Psoas muscle (tissue), 8 donors: ENCODE results near the gene KCTD21. TPM values are rescaled to one million over a fixed set of nuclear protein-coding genes. Genes with fewer than 3 reads are reported as not detected.

Experiments used
- ATAC-seq, 4 donors: fragments of 200-7000 bp; cut with Tn5 transposase; one replicate each; pipeline ENCODE4 v1.9.1; 2020; ENCODE audit warnings: moderate library complexity in 3 of 4, mild to moderate bottlenecking in 2 of 4
- DNase-seq, 2 donors: peaks; one replicate each; pipeline ENCODE4 v3.0.0-alpha.2; 2020
- H3K27ac ChIP-seq: fragments of 200-600 bp; one replicate; pipeline ENCODE4 v1.8.0; 2022
- H3K27me3 ChIP-seq, 3 donors: fragments of 200-600 bp in 1 of 3; one replicate each; pipeline versions ENCODE4 v1.6.1 to v1.8.0; 2013 to 2022; ENCODE audit warnings: low read length in 2 of 3, mild to moderate bottlenecking in 2 of 3, moderate library complexity in 1 of 3; ENCODE audit not compliant: insufficient read depth in 3 of 3
- H3K36me3 ChIP-seq, 2 donors: fragments of 200-600 bp in 1 of 2; one replicate each; pipeline versions ENCODE4 v1.6.1 to v1.8.0; 2013 to 2022; ENCODE audit warnings: low read depth in 1 of 2, mild to moderate bottlenecking in 1 of 2, moderate library complexity in 1 of 2; ENCODE audit not compliant: insufficient read depth in 1 of 2
- H3K4me1 ChIP-seq: fragments of 200-600 bp; one replicate; pipeline ENCODE4 v1.8.0; 2022
- H3K4me3 ChIP-seq: fragments of 200-600 bp; one replicate; pipeline ENCODE4 v1.8.0; 2022; ENCODE audit warnings: mild to moderate bottlenecking
- H3K9me3 ChIP-seq: fragments of 200-600 bp; one replicate; pipeline ENCODE4 v1.8.0; 2022
- WGBS, 3 donors: extraction: QIAGEN DNeasy Blood & Tissue Kit; methylation state at CpG; one replicate each; pipeline versions ENCODE4 v1.1.6 to v1.1.7; 2013; 5-methylcytosine and 5-hydroxymethylcytosine counted together
- intact Hi-C, 2 donors: fragments of 100-400 bp; cut with DNase I; formaldehyde crosslinking; loops; one replicate each; pipeline versions ENCODE4 v1.11.0 to v1.14.2; 2022
- polyA plus RNA-seq, 3 donors: library from polyadenylated mRNA; stranded (reverse); fragments of 200-250 nt; gene quantifications; one replicate each; pipeline ENCODE4 v1.2.3, GENCODE V29; 2013
- total RNA-seq, 4 donors: library from RNA; stranded (reverse); fragmentation: NEBNext Ultra II Directional in 2 of 4; extraction: Animal tissue kit (Norgen Biotek cat#: 25700) in 2 of 4; gene quantifications; one replicate each; pipeline versions ENCODE4 v1.2.1 to v1.2.4, GENCODE V29; 2021 to 2023
- TF ChIP-seq, protein P1 (sequence below): fragments of 200-600 bp; IDR thresholded peaks from one replicate; pipeline ENCODE4 v1.8.0; 2022; ENCODE audit warnings: antibody characterized with exemption
- donor health status: healthy with polysubstance abuse.
- donor health status: DM: no; HTN: no; CAD: no; lungs with moderate emphysema.
- donor health status: Bipolar disorder and iron deficiency.
- donor health status: healthy.
- donor health status: DM: yes; HTN: yes; CAD: no.
- donor health status: DM: no; HTN: no; CAD: no.
- donor health status: DM: no; HTN: no; CAD: no.
- donor health status: DM: yes; HTN: yes; CAD: no.

Gene KCTD21
- total and polyA plus RNA-seq, 7 donors = 4.7 to 10.3 (median 5.6) TPM

DNA sequence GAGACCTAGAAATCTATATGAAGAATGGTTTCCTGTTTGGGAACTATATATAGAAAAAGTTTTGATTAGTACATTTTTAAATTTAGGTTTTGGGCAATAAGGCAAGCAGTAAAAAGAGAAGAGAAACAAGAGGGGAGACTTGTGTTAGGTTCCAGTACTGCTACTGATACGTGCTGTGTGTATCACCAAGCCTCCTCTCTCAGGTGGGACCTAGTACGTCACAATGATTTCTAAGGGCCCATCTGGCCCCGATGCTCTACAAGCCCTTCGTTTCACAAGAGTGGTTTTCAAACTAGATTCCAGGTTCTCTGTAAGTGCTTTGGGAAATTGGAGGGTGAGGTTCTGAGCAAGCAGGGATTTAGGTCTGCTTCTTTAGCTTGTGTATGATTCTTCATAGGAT is 39.5 kb upstream of the KCTD21 start:
- Histone ChIP-seq H3K27ac (no peak overlapping the region), H3K4me3 (no peak overlapping the region), H3K36me3 (peaks cover 0 to 30% of the 10 kb centered on the region in 2 donors), H3K9me3 (no peaks in the 10 kb centered on the region), H3K27me3 (no peaks in the 10 kb centered on the region), H3K4me1 (peaks cover 9% of the 10 kb centered on the region)
- 89 to 94% (median 92%) methylated on average over 4 of the region's 4 CpGs for WGBS, 3 donors
- DNase-seq = no peak
- intact Hi-C loops = loop anchor here (1.0 to 10.0 kb wide), 4 partner anchors 189 to 339 kb away; partner anchors contain the start of gene GAB2 (in 1 of the 2)
- ATAC-seq = no peak
- TF ChIP-seq, protein P1, sequence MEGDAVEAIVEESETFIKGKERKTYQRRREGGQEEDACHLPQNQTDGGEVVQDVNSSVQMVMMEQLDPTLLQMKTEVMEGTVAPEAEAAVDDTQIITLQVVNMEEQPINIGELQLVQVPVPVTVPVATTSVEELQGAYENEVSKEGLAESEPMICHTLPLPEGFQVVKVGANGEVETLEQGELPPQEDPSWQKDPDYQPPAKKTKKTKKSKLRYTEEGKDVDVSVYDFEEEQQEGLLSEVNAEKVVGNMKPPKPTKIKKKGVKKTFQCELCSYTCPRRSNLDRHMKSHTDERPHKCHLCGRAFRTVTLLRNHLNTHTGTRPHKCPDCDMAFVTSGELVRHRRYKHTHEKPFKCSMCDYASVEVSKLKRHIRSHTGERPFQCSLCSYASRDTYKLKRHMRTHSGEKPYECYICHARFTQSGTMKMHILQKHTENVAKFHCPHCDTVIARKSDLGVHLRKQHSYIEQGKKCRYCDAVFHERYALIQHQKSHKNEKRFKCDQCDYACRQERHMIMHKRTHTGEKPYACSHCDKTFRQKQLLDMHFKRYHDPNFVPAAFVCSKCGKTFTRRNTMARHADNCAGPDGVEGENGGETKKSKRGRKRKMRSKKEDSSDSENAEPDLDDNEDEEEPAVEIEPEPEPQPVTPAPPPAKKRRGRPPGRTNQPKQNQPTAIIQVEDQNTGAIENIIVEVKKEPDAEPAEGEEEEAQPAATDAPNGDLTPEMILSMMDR = no peak

DNA sequence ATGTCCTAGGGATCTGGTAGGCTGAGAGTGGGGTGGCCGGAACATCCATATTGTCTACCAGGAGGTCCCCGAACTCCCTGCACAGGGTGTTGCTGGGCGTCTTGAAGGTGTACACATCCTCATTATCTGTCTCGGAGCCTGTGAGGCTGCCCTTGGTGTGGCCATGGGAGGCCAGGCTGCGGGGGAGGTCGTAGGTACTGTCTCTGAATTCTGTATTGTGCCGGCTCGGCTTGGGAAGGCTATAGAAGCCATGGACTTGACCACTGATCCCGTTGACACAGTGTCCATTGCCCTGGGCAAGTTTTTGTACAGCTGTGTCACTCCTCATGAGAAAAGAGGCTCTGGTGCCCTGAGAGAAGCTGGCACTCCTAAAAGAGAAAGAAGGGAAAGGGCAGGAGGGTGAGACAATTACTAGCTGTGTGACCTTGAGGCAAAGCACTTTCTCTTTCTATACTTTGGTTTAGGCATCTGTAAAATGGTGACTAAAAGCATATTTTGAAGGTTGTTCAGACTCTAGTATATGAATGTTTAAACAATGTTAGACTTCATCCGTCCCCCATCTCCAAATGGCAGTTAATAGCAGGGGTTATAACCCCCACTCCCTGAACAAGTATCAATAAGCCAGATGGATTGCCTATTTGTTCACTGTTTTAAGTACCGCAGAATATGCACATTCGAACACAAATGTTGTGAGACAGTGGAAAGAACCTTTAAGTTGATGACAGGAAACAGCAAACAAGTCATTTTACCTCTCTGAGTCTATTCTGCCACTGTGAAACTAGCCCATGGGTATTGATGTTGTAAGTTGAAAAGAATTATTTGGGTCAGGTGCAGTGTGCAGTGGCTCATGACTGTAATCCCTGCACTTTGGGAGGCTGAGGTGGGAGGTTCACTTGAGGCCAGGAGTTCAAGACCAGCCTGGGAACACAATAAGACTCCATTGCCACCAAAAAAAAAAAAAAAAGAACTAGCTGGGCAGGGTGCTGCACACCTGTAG is 38.6 kb upstream of the KCTD21 start:
- TF ChIP-seq, protein P1 = no peak
- Histone ChIP-seq H3K27ac (no peak overlapping the region), H3K4me3 (no peak overlapping the region), H3K4me1 (no peaks in the 10 kb centered on the region), H3K27me3 (no peaks in the 10 kb centered on the region), H3K9me3 (no peaks in the 10 kb centered on the region), H3K36me3 (peaks cover 0 to 37% of the 10 kb centered on the region in 2 donors)
- ATAC-seq = no peak
- 91 to 93% (median 92%) methylated on average over 12 of the region's 12 CpGs for WGBS, 3 donors
- DNase-seq = no peak
- intact Hi-C loops = loop anchor here (5.0 to 10.0 kb wide), 3 partner anchors 190 to 340 kb away; partner anchors contain the start of gene GAB2 (in 1 of the 2)

DNA sequence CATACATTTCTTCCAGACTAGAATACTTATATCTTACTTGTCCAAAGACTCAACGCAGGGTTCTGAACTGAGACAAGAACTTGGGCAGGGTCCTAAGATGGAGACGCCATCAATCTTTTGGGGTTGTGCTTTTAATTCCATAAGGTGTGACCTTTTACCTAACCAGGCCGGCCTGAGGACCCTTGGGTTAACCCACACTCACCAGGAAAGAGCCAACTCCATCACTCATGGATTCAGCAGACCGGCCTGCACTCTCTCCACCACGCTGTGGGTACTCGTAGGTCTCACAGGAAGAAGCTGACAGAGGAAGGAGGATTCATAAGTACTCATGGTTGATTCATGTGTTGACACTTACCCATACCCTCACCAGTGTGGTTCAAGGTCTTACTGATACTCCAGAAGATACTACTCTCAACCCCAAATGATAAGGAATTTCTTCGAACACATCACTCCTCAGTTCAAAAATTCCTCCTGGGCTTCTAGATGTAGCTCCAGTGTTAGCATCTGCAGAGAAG is 36.5 kb upstream of the KCTD21 start:
- Histone ChIP-seq H3K36me3 (peaks cover 0 to 57% of the 10 kb centered on the region in 2 donors), H3K4me3 (no peak overlapping the region), H3K27me3 (no peaks in the 10 kb centered on the region), H3K9me3 (no peaks in the 10 kb centered on the region), H3K27ac (no peak overlapping the region), H3K4me1 (no peaks in the 10 kb centered on the region)
- WGBS, 3 donors = 94 to 96% (median 95%) methylated on average over 7 of the region's 7 CpGs
- DNase-seq (no peak), ATAC-seq (no peak)
- intact Hi-C loops = loop anchor here (5.0 to 10.0 kb wide), 3 partner anchors 192 to 342 kb away; partner anchors contain the start of gene GAB2 (in 1 of the 2)
- TF ChIP-seq, protein P1 = no peak

DNA sequence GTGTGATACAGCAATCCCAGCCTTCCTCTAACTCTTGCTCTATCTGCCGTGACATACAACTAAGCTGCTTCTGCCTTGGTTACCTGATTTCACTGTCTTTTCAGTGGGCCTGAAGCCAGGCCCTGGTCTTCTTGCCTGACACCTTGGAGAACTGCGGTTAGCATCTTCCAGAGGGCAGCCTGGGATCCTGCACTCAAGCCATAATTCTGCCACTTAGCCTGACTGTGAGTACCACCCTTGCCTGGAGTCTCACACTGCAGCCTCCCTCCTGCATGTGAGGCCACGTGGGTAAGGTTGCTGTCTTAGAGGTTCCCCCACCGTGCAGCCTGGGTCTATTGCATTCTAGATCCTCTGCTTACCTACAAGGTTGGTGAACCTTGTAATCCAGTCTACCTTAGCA is 36.1 kb upstream of the KCTD21 start:
- 79 to 91% (median 85%) methylated on average over 4 of the region's 4 CpGs for WGBS, 3 donors
- no peak for DNase-seq
- ATAC-seq = no peak

More for the DNA sequence above, 36.1 kb upstream of the KCTD21 start:
- intact Hi-C loops = loop anchor here in 1 of 2 donors (10.0 kb wide), 1 partner anchor 200 kb away; no protein-coding TSS in a partner anchor
- H3K4me3 ChIP-seq = no peak overlapping the region
- no peaks in the 10 kb centered on the region for H3K4me1 ChIP-seq
- no peaks in the 10 kb centered on the region for H3K27me3 ChIP-seq
- H3K9me3 ChIP-seq = no peaks in the 10 kb centered on the region
- TF ChIP-seq, protein P1 = no peak
- peaks cover 0 to 62% of the 10 kb centered on the region in 2 donors for H3K36me3 ChIP-seq
- H3K27ac ChIP-seq = no peak overlapping the region
